GM23338 (cell line): Measurements from ENCODE around the gene NCCRP1.

Experiments
- CREB1 ChIP-seq: fragments of 250-450 bp; sonication (Bioruptor Pico); IDR thresholded peaks from 2 replicates; pipeline ENCODE4 v1.5.0; 2020; ENCODE audit warnings: low read depth, mild to moderate bottlenecking, moderate library complexity
- CTCF ChIP-seq, 2 experiments: fragments of 200-600 bp in 1 of 2; sonication (generic) in 1 of 2; conservative IDR thresholded peaks; 2 replicates each; pipeline versions ENCODE4 v1.5.1 to v1.6.1; 2016 to 2017; ENCODE audit warnings: antibody characterized with exemption in 2 of 2, low read depth in 2 of 2, mild to moderate bottlenecking in 2 of 2, moderate library complexity in 1 of 2
- ETS1 ChIP-seq: IDR thresholded peaks from 2 replicates; pipeline ENCODE4 v1.6.1; 2016; ENCODE audit warnings: antibody characterized with exemption
- EZH2 ChIP-seq: fragments of 200-600 bp; sonication (generic); IDR thresholded peaks from one replicate; pipeline ENCODE4 v1.8.0; 2017; ENCODE audit warnings: antibody characterized with exemption, mild to moderate bottlenecking, low read depth; ENCODE audit not compliant: unreplicated experiment
- EZH2phosphoT487 ChIP-seq: fragments of 200-600 bp; sonication (generic); IDR thresholded peaks from one replicate; pipeline ENCODE4 v1.8.1; 2018; ENCODE audit warnings: antibody characterized with exemption; ENCODE audit not compliant: unreplicated experiment
- JUNB ChIP-seq: IDR thresholded peaks from one replicate; pipeline ENCODE4 v1.6.1; 2016; ENCODE audit warnings: antibody characterized with exemption; ENCODE audit not compliant: unreplicated experiment
- NANOG ChIP-seq: IDR thresholded peaks from 2 replicates; pipeline ENCODE4 v1.6.1; 2016; ENCODE audit warnings: antibody characterized with exemption, borderline replicate concordance
- POLR2AphosphoS5 ChIP-seq: IDR thresholded peaks from 2 replicates; pipeline ENCODE4 v1.6.1; 2016; ENCODE audit warnings: antibody characterized with exemption, low read depth
- REST ChIP-seq: IDR thresholded peaks from one replicate; pipeline ENCODE4 v1.6.1; 2018; ENCODE audit warnings: antibody characterized with exemption; ENCODE audit not compliant: unreplicated experiment
- STAT1 ChIP-seq: IDR thresholded peaks from one replicate; pipeline ENCODE4 v1.6.1; 2016; ENCODE audit warnings: antibody characterized with exemption; ENCODE audit not compliant: unreplicated experiment
- ZNF114 ChIP-seq: fragments of 250-450 bp; sonication (Bioruptor Pico); IDR thresholded peaks from 2 replicates; pipeline ENCODE4 v1.5.0; 2020; ENCODE audit warnings: mild to moderate bottlenecking, moderate library complexity
- ZNF331 ChIP-seq: fragments of 250-450 bp; sonication (Bioruptor Pico); IDR thresholded peaks from 2 replicates; pipeline ENCODE4 v1.5.0; 2020; ENCODE audit warnings: low read depth, mild to moderate bottlenecking, moderate library complexity
- ZNF462 ChIP-seq: fragments of 250-450 bp; sonication (Bioruptor Pico); IDR thresholded peaks from 2 replicates; pipeline ENCODE4 v1.5.0; 2020; ENCODE audit warnings: mild to moderate bottlenecking, moderate library complexity

- TF ChIP-seq POLR2AphosphoS5 (no peak), EZH2 (no peak), CTCF (conservative IDR thresholded peaks at IDR 0.05; ENCODE audit: low read depth in 2 of 2) (no peak), REST (no peak), EZH2phosphoT487 (no peak), ZNF114 (no peak), ETS1 (no peak), ZNF331 (no peak), CREB1 (CRISPR knock-in tag) (no peak), ZNF462 (CRISPR knock-in tag) (no peak), JUNB (no peak), NANOG (no peak), STAT1 (no peak)
Observed at GRCh38 chr19:39157997-39158389, 38.8 kb upstream of the NCCRP1 start.
